WTC11 (cell line): ENCODE data around the gene KDM4C. TPM values are rescaled to one million over a fixed set of nuclear protein-coding genes. Genes with fewer than 3 reads are reported as not detected.

Experiments
- ATAC-seq: fragments of 200-7000 bp; cut with Tn5 transposase; 2 replicates; pipeline ENCODE4 v1.10.0; 2021; ENCODE audit warnings: mild to moderate bottlenecking, moderate library complexity
- CTCF ChIA-PET: fragments of 300-600 bp; sonication (Branson Sonifier 250); formaldehyde crosslinking; loops from one replicate; lab custom pipeline; 2021; ENCODE audit warnings: antibody characterized with exemption; lab: Charles Lee
- POLR2A ChIA-PET: fragments of 350-600 bp; sonication (Branson Sonifier 250); formaldehyde crosslinking; loops from one replicate; lab custom pipeline; 2021; ENCODE audit warnings: antibody characterized with exemption; lab: Charles Lee
- DNase-seq: peaks from one replicate; pipeline ENCODE4 v3.0.0; 2021; ENCODE audit warnings: low spot score
- H3K27ac Mint-ChIP-seq: 2 replicates; pipeline ENCODE4 v1.8.0; 2021; ENCODE audit warnings: mixed read lengths
- H3K27me3 Mint-ChIP-seq: 2 replicates; pipeline ENCODE4 v1.8.0; 2021; ENCODE audit warnings: low read depth, mild to moderate bottlenecking, moderate library complexity, mixed read lengths
- H3K36me3 Mint-ChIP-seq: 2 replicates; pipeline ENCODE4 v1.8.0; 2021; ENCODE audit warnings: mixed read lengths
- H3K4me1 Mint-ChIP-seq: 2 replicates; pipeline ENCODE4 v1.8.0; 2022; ENCODE audit warnings: mixed read lengths
- H3K4me3 Mint-ChIP-seq: 2 replicates; pipeline ENCODE4 v1.8.0; 2021; ENCODE audit warnings: mild to moderate bottlenecking, moderate library complexity, mixed read lengths
- H3K9me3 Mint-ChIP-seq: 2 replicates; pipeline ENCODE4 v1.8.0; 2021; ENCODE audit warnings: mixed read lengths
- AFF4 ChIP-seq: sonication (generic); formaldehyde crosslinking; IDR thresholded peaks from 2 replicates; pipeline ENCODE4 v1.8.1; 2023; ENCODE audit warnings: mild to moderate bottlenecking, missing genetic modification reagents, borderline replicate concordance
- ATF1 ChIP-seq: sonication (generic); formaldehyde crosslinking; IDR thresholded peaks from 2 replicates; pipeline ENCODE4 v1.8.1; 2023; ENCODE audit warnings: mild to moderate bottlenecking, moderate library complexity, missing genetic modification reagents
- CBFB ChIP-seq: sonication (generic); formaldehyde crosslinking; IDR thresholded peaks from 2 replicates; pipeline ENCODE4 v1.8.1; 2022; ENCODE audit warnings: mild to moderate bottlenecking, low read depth, missing genetic modification reagents
- ELF4 ChIP-seq: sonication (generic); formaldehyde crosslinking; IDR thresholded peaks from 2 replicates; pipeline ENCODE4 v1.8.1; 2022; ENCODE audit warnings: low read depth, mild to moderate bottlenecking, moderate library complexity, missing genetic modification reagents
- ERG ChIP-seq: fragments of 250-450 bp; sonication (Bioruptor Pico); IDR thresholded peaks from 2 replicates; pipeline ENCODE4 v1.8.0; 2021; ENCODE audit warnings: mild to moderate bottlenecking
- ESRRA ChIP-seq: sonication (generic); formaldehyde crosslinking; IDR thresholded peaks from 2 replicates; pipeline ENCODE4 v1.8.1; 2022; ENCODE audit warnings: mild to moderate bottlenecking, missing genetic modification reagents, borderline replicate concordance
- JUN ChIP-seq: sonication (generic); formaldehyde crosslinking; IDR thresholded peaks from 2 replicates; pipeline ENCODE4 v1.8.0; 2023; ENCODE audit warnings: mild to moderate bottlenecking, missing genetic modification reagents
- NFYB ChIP-seq: sonication (generic); formaldehyde crosslinking; conservative IDR thresholded peaks from 2 replicates; pipeline ENCODE4 v1.8.0; 2022; ENCODE audit warnings: low read depth, missing genetic modification reagents
- PREB ChIP-seq: sonication (generic); formaldehyde crosslinking; IDR thresholded peaks from 2 replicates; pipeline ENCODE4 v1.8.1; 2022; ENCODE audit warnings: mild to moderate bottlenecking, missing genetic modification reagents, moderate library complexity, borderline replicate concordance
- RELA ChIP-seq: sonication (generic); formaldehyde crosslinking; IDR thresholded peaks from 2 replicates; pipeline ENCODE4 v1.8.1; 2022; ENCODE audit warnings: missing genetic modification reagents, mild to moderate bottlenecking, borderline replicate concordance
- SMAD3 ChIP-seq: sonication (generic); formaldehyde crosslinking; IDR thresholded peaks from 2 replicates; pipeline ENCODE4 v1.8.0; 2022; ENCODE audit warnings: missing genetic modification reagents, mild to moderate bottlenecking, borderline replicate concordance
- SOX15 ChIP-seq: fragments of 250-450 bp; sonication (Bioruptor Pico); IDR thresholded peaks from 2 replicates; pipeline ENCODE4 v1.9.0; 2021; ENCODE audit warnings: mild to moderate bottlenecking
- TEAD1 ChIP-seq: sonication (generic); formaldehyde crosslinking; IDR thresholded peaks from 2 replicates; pipeline ENCODE4 v1.8.0; 2022; ENCODE audit warnings: mild to moderate bottlenecking, missing genetic modification reagents
- ZNF263 ChIP-seq: sonication (generic); formaldehyde crosslinking; IDR thresholded peaks from 2 replicates; pipeline ENCODE4 v1.8.1; 2022; ENCODE audit warnings: low read depth, mild to moderate bottlenecking, moderate library complexity, missing genetic modification reagents
- ZNF423 ChIP-seq: fragments of 250-450 bp; sonication (Bioruptor Pico); IDR thresholded peaks from 2 replicates; pipeline ENCODE4 v2.1.2; 2022; ENCODE audit warnings: mild to moderate bottlenecking, moderate library complexity
- total RNA-seq: library from RNA; stranded (reverse); gene quantifications from 3 replicates; pipeline ENCODE4 v1.2.3, GENCODE V29; 2021
- TF ChIP-seq, protein P1 (sequence below): fragments of 250-450 bp; sonication (Bioruptor Pico); IDR thresholded peaks from 2 replicates; pipeline ENCODE4 v1.9.0; 2021; ENCODE audit warnings: moderate library complexity, mild to moderate bottlenecking, inconsistent platforms, borderline replicate concordance
- TF ChIP-seq, protein P2 (sequence below): sonication (generic); formaldehyde crosslinking; IDR thresholded peaks from 2 replicates; pipeline ENCODE4 v1.8.0; 2023; ENCODE audit warnings: missing genetic modification reagents, mild to moderate bottlenecking, borderline replicate concordance
- TF ChIP-seq, protein P3 (sequence below): sonication (generic); formaldehyde crosslinking; IDR thresholded peaks from 2 replicates; pipeline ENCODE4 v1.8.1; 2023; ENCODE audit warnings: mild to moderate bottlenecking, missing genetic modification reagents, moderate library complexity

Gene KDM4C
- total RNA-seq, 1 experiment from 2014 or later = 29.2 TPM

DNA sequence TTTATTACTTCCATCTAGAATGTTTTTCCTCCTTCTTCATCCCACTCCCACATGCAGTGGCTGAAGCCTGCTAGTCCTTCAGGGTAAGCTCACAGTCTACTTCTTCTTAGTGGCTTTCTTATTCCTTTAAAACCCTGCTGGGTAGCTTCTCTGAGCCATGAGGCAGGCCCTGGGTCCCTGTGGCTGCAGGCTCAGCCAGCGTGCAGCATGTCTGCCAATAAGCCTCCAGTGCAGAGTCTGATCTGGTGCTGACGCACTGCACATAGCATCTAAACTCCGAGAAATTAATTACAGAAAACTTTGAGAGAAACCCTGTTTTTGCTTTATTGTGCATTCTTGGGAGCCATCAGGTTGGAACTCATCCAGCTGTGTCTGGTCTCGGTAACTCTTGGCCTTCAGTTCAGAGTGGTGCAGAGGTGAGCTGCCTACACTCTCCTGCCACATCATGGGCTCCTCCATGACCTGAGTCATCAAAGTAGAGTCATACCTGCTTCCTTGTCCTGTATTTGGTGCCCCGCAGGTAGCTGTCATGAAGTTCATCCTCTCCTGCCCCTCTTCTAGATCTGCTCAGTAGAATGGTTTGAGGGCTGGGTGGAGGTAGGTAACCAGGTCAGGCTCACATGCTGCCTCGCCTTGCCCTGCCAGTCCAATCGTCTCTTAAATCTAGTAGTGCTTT is 339.4 kb downstream of the KDM4C start:
- TF ChIP-seq RELA (no peak), JUN (CRISPR knock-in tag) (no peak), PREB (CRISPR knock-in tag) (no peak), AFF4 (CRISPR knock-in tag) (no peak), NFYB (CRISPR knock-in tag) (no peak), ELF4 (no peak), SOX15 (CRISPR knock-in tag) (no peak), CBFB (CRISPR knock-in tag) (no peak), ESRRA (CRISPR knock-in tag) (no peak), ATF1 (CRISPR knock-in tag) (no peak), ZNF423 (CRISPR knock-in tag) (no peak), ERG (CRISPR knock-in tag) (no peak), SMAD3 (CRISPR knock-in tag) (no peak), ZNF263 (CRISPR knock-in tag) (no peak), TEAD1 (CRISPR knock-in tag) (no peak)
- TF ChIP-seq, protein P1, sequence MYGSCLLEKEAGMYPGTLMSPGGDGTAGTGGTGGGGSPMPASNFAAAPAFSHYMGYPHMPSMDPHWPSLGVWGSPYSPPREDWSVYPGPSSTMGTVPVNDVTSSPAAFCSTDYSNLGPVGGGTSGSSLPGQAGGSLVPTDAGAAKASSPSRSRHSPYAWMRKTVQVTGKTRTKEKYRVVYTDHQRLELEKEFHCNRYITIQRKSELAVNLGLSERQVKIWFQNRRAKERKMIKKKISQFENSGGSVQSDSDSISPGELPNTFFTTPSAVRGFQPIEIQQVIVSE = no peak
- TF ChIP-seq, protein P2, sequence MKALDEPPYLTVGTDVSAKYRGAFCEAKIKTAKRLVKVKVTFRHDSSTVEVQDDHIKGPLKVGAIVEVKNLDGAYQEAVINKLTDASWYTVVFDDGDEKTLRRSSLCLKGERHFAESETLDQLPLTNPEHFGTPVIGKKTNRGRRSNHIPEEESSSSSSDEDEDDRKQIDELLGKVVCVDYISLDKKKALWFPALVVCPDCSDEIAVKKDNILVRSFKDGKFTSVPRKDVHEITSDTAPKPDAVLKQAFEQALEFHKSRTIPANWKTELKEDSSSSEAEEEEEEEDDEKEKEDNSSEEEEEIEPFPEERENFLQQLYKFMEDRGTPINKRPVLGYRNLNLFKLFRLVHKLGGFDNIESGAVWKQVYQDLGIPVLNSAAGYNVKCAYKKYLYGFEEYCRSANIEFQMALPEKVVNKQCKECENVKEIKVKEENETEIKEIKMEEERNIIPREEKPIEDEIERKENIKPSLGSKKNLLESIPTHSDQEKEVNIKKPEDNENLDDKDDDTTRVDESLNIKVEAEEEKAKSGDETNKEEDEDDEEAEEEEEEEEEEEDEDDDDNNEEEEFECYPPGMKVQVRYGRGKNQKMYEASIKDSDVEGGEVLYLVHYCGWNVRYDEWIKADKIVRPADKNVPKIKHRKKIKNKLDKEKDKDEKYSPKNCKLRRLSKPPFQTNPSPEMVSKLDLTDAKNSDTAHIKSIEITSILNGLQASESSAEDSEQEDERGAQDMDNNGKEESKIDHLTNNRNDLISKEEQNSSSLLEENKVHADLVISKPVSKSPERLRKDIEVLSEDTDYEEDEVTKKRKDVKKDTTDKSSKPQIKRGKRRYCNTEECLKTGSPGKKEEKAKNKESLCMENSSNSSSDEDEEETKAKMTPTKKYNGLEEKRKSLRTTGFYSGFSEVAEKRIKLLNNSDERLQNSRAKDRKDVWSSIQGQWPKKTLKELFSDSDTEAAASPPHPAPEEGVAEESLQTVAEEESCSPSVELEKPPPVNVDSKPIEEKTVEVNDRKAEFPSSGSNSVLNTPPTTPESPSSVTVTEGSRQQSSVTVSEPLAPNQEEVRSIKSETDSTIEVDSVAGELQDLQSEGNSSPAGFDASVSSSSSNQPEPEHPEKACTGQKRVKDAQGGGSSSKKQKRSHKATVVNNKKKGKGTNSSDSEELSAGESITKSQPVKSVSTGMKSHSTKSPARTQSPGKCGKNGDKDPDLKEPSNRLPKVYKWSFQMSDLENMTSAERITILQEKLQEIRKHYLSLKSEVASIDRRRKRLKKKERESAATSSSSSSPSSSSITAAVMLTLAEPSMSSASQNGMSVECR (CRISPR knock-in tag) = no peak
- TF ChIP-seq, protein P3, sequence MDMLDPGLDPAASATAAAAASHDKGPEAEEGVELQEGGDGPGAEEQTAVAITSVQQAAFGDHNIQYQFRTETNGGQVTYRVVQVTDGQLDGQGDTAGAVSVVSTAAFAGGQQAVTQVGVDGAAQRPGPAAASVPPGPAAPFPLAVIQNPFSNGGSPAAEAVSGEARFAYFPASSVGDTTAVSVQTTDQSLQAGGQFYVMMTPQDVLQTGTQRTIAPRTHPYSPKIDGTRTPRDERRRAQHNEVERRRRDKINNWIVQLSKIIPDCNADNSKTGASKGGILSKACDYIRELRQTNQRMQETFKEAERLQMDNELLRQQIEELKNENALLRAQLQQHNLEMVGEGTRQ = no peak
- H3K36me3 Mint-ChIP-seq = peaks cover 13% of the 10 kb centered on the region
- CTCF ChIA-PET = interaction anchor here (0.7 to 1.3 kb wide), 6 partner anchors 33 to 270 kb away, joined by 3 to 9 read pairs (median 3); no protein-coding TSS in a partner anchor
- H3K9me3 Mint-ChIP-seq = peaks cover 12% of the 10 kb centered on the region
- ATAC-seq (no peak), DNase-seq (no peak)
- H3K4me1 Mint-ChIP-seq = peaks cover 7% of the 10 kb centered on the region
- no peak overlapping the region for H3K4me3 Mint-ChIP-seq
- no peaks in the 10 kb centered on the region for H3K27me3 Mint-ChIP-seq
- H3K27ac Mint-ChIP-seq = peak overlapping the region; percentile 62; the same call in 1 of the 2 replicates
- POLR2A ChIA-PET = no interaction called here
